GM12873 (cell line): ENCODE measurements around the gene RARRES1.

Source experiments
- CTCF ChIP-seq: IDR thresholded peaks from 2 replicates; pipeline ENCODE4 v1.5.1; 2012; ENCODE audit warnings: low read depth, mild to moderate bottlenecking, moderate library complexity, low read length, control low read depth; ENCODE audit not compliant: insufficient read depth; ENCODE audit errors: missing control alignments

RARRES1 gene

GRCh38 chr3:158723991-158724390, 8.3 kb downstream of the RARRES1 start:
- TF ChIP-seq CTCF: no peak

- no peak for TF ChIP-seq CTCF
Observed at GRCh38 chr3:158722108-158722507, 10.1 kb downstream of the RARRES1 start.

- TF ChIP-seq CTCF: no peak
Observed at GRCh38 chr3:158718490-158719170, 13.6 kb downstream of the RARRES1 start.

- no peak for TF ChIP-seq CTCF
Observed at GRCh38 chr3:158717576-158717975, 14.7 kb downstream of the RARRES1 start.

- no peak for TF ChIP-seq CTCF
Observed at GRCh38 chr3:158713094-158713499, 19.2 kb downstream of the RARRES1 start.

- TF ChIP-seq CTCF: no peak
Observed at GRCh38 chr3:158712443-158712842, 19.8 kb downstream of the RARRES1 start.

- TF ChIP-seq CTCF: no peak
Observed at GRCh38 chr3:158711886-158712285, 20.4 kb downstream of the RARRES1 start.
